ENCODE results near the gene NXN.
A peak's percentile ranks its signal among the peaks of the same experiment; 100 is the strongest.
"Not testable (repeated sequence)": the region's sequence is repeated elsewhere in the genome, so short reads cannot be mapped to it uniquely, and the experiment has no call there.

NXN gene

GRCh38 chr17:767076-767475 is 212.5 kb downstream of the NXN start:
- DNase-seq (ENCODE audit: low read depth) = no peak

GRCh38 chr17:760371-760770 is 219.2 kb downstream of the NXN start:
- no peak for DNase-seq (ENCODE audit: low read depth)

- DNase-seq (ENCODE audit: low read depth) = no peak
These were observed 219.6 kb downstream of the NXN start for GRCh38 chr17:759964-760363.

GRCh38 chr17:756010-756567 is 223.5 kb downstream of the NXN start:
- DNase-seq (ENCODE audit: low read depth) = not testable (repeated sequence)

- not testable (repeated sequence) for DNase-seq (ENCODE audit: low read depth)
These were observed 224.1 kb downstream of the NXN start for GRCh38 chr17:755319-755961.

GRCh38 chr17:753418-753817 is 226.2 kb downstream of the NXN start:
- DNase-seq (ENCODE audit: low read depth) = no peak

GRCh38 chr17:752620-753219 is 226.9 kb downstream of the NXN start:
- DNase-seq (ENCODE audit: low read depth) = peak; percentile 46

- peak; percentile 84 for DNase-seq (ENCODE audit: low read depth)
These were observed 227.5 kb downstream of the NXN start, which contains the start of gene GEMIN4 for GRCh38 chr17:752002-752619. GEMIN4 (minus strand) TSS chr17:752264; CDS start chr17:752142, 122 bp downstream.

- peak; percentile 55 for DNase-seq (ENCODE audit: low read depth)
These were observed 228.1 kb downstream of the NXN start for GRCh38 chr17:751269-752001.

- DNase-seq (ENCODE audit: low read depth) = peak; percentile 4
These were observed 229.0 kb downstream of the NXN start for GRCh38 chr17:750431-751037.

- not testable (repeated sequence) for DNase-seq (ENCODE audit: low read depth)
These were observed 230.2 kb downstream of the NXN start for GRCh38 chr17:749359-749758.
